K562 (cell line): Measurements from ENCODE around the gene ST14.

Experiments used
- BHLHE40 ChIP-seq: IDR thresholded peaks from 2 replicates; pipeline ENCODE4 v1.6.1; 2011; ENCODE audit warnings: low read length, improper control_type of control experiment
- BRCA1 ChIP-seq, 2 experiments: fragments of 450-650 bp in 1 of 2; sonication (generic) in 1 of 2; formaldehyde crosslinking in 1 of 2; IDR thresholded peaks; 2 replicates each; pipeline versions ENCODE4 v1.5.0 to v1.6.1; 2017 to 2020; ENCODE audit warnings: mild to moderate bottlenecking in 1 of 2, missing genetic modification reagents in 1 of 2
- CTCF ChIP-seq, 3 experiments: IDR thresholded peaks in 2 of 3; conservative IDR thresholded peaks in 1 of 3; 2 replicates each; pipeline ENCODE4 v1.5.1; 2011 to 2012; ENCODE audit warnings: low read length in 3 of 3, mild to moderate bottlenecking in 3 of 3, control low read depth in 2 of 3, improper control_type of control experiment in 1 of 3, inconsistent platforms in 1 of 3, low read depth in 1 of 3, mixed read lengths in 1 of 3, moderate library complexity in 1 of 3; ENCODE audit not compliant: insufficient read depth in 2 of 3
- EZH2 ChIP-seq: IDR thresholded peaks from 2 replicates; pipeline ENCODE4 v1.6.1; 2012; ENCODE audit warnings: low read depth, mild to moderate bottlenecking, inconsistent platforms, low read length, borderline replicate concordance
- NCOA2 ChIP-seq, 2 experiments: fragments of 450-650 bp; IDR thresholded peaks; 2 replicates each; pipeline ENCODE4 v1.6.1; 2018; ENCODE audit warnings: mild to moderate bottlenecking in 2 of 2, moderate library complexity in 1 of 2; ENCODE audit not compliant: partially characterized antibody in 2 of 2
- RAD21 ChIP-seq, 2 experiments: fragments of 250-450 bp in 1 of 2; fragments of 450-650 bp in 1 of 2; sonication (Bioruptor Pico) in 1 of 2; formaldehyde crosslinking in 1 of 2; IDR thresholded peaks in 1 of 2; conservative IDR thresholded peaks in 1 of 2; 2 replicates each; pipeline versions ENCODE4 v1.4.0 to v1.8.0; 2020 to 2022; ENCODE audit warnings: mild to moderate bottlenecking in 2 of 2, moderate library complexity in 1 of 2
- REST ChIP-seq, 2 experiments: fragments of 450-650 bp; formaldehyde crosslinking in 1 of 2; IDR thresholded peaks; 2 replicates each; pipeline versions ENCODE4 v1.4.0 to v1.6.1; 2014 to 2020; ENCODE audit warnings: mild to moderate bottlenecking in 2 of 2, borderline replicate concordance in 1 of 2, low read depth in 1 of 2
- ZBTB9 ChIP-seq: fragments of 450-650 bp; formaldehyde crosslinking; IDR thresholded peaks from 2 replicates; pipeline ENCODE4 v1.4.0; 2020; ENCODE audit warnings: mild to moderate bottlenecking, moderate library complexity
- TF ChIP-seq, protein P1 (sequence below): sonication (generic); formaldehyde crosslinking; IDR thresholded peaks from 2 replicates; pipeline ENCODE4 v1.8.0; 2022; ENCODE audit warnings: mild to moderate bottlenecking, low read depth, missing genetic modification reagents

DNA sequence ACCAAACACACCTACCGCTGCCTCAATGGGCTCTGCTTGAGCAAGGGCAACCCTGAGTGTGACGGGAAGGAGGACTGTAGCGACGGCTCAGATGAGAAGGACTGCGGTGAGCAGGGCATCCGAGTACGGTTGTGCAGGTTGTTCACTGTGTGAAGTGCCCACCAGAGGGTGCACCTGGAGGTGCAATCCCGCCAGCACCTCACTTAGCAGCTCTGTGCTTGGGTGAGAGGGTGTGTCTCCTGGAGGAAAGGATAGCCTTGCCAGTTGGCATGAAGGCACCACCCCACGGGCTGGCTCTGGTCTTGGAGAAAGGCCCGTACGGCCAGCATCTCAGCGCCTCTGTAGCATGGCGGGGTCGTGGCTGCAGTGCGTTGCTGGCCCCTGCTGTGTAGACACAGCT is 39.4 kb downstream of the ST14 start:
- peak in 1 of 3 experiments; percentile 36; a peak in 2 of 6 replicates for TF ChIP-seq CTCF (IDR thresholded peaks at IDR 0.05 in 2 of 3, conservative IDR thresholded peaks at IDR 0.05 in 1 of 3; ENCODE audit: insufficient read depth in 2 of 3, low read depth in 1 of 3, low read length in 3 of 3)
- TF ChIP-seq BHLHE40 = no peak
- TF ChIP-seq ZBTB9 (CRISPR knock-in tag) = no peak
- TF ChIP-seq NCOA2 (IDR thresholded peaks at IDR 0.05; ENCODE audit: partially characterized antibody in 2 of 2) = no peak
- TF ChIP-seq, protein P1, sequence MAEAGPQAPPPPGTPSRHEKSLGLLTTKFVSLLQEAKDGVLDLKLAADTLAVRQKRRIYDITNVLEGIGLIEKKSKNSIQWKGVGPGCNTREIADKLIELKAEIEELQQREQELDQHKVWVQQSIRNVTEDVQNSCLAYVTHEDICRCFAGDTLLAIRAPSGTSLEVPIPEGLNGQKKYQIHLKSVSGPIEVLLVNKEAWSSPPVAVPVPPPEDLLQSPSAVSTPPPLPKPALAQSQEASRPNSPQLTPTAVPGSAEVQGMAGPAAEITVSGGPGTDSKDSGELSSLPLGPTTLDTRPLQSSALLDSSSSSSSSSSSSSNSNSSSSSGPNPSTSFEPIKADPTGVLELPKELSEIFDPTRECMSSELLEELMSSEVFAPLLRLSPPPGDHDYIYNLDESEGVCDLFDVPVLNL (CRISPR knock-in tag) = no peak
- 0 out of 4 replicates have a peak, but pooled peaks of 1 of the 2 experiments have one; percentile 11 for TF ChIP-seq RAD21 (CRISPR knock-in tag; conservative IDR thresholded peaks at IDR 0.05 in 1 of 2, IDR thresholded peaks at IDR 0.05 in 1 of 2)
- TF ChIP-seq BRCA1 (IDR thresholded peaks at IDR 0.05) = no peak
- TF ChIP-seq BRCA1 (CRISPR knock-in tag; IDR thresholded peaks at IDR 0.05) = no peak
- no peak for TF ChIP-seq EZH2
- no peak for TF ChIP-seq REST (IDR thresholded peaks at IDR 0.05; ENCODE audit: borderline replicate concordance)
- no peak for TF ChIP-seq REST (CRISPR knock-in tag; IDR thresholded peaks at IDR 0.05; ENCODE audit: low read depth)
